NOMO-1 treated with DMSO at 0.1 percent for 48 hours (cell line): ENCODE data around the gene CBX4.
"Not testable (repeated sequence)": the region's sequence is repeated elsewhere in the genome, so short reads cannot be mapped to it uniquely, and the experiment has no call there.

Experiments
- DNase-seq: peaks from one replicate; lab custom pipeline; 2025; ENCODE audit not compliant: unreplicated experiment; lab: John Stamatoyannopoulos, UW

CBX4 gene

DNA sequence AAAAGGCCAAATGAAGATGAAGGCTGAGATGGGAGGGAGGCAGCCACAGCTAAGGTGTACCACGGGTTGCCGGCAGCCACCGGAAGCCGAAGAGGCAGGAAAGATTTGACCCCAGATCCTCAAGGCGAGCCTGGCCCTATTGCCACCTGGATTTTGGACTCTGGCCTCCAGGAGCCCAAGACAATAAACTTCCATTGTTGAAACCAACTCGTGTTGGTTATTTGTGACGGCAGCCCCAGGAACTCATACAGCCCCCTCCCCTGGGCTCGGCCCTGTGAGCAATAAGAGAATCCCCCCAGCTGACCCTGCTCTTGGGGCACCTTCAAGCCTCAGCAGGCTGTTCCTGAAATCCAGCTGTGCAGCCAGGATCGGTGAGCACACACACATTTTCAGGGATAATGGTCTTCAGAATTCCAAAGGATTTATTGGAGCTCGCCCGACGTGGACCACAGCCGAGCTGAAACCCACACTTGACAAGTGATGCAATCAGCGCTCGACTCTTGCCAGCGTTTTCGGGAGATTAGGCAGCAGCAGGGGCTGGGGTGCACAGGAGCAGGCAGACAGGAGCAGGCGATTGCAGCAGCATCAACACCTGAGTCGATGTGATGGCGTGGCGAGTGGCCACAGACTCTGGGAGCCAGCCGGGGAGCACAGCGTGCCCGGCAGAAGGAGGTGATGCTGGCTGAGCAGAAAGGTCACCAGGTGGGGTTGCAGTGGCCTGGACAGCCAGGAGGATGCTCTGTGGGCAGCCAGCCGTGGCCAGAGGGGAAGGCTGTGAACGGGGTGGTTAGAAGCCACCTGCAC lies 22.4 kb upstream of the CBX4 start:
- no peak for DNase-seq

DNA sequence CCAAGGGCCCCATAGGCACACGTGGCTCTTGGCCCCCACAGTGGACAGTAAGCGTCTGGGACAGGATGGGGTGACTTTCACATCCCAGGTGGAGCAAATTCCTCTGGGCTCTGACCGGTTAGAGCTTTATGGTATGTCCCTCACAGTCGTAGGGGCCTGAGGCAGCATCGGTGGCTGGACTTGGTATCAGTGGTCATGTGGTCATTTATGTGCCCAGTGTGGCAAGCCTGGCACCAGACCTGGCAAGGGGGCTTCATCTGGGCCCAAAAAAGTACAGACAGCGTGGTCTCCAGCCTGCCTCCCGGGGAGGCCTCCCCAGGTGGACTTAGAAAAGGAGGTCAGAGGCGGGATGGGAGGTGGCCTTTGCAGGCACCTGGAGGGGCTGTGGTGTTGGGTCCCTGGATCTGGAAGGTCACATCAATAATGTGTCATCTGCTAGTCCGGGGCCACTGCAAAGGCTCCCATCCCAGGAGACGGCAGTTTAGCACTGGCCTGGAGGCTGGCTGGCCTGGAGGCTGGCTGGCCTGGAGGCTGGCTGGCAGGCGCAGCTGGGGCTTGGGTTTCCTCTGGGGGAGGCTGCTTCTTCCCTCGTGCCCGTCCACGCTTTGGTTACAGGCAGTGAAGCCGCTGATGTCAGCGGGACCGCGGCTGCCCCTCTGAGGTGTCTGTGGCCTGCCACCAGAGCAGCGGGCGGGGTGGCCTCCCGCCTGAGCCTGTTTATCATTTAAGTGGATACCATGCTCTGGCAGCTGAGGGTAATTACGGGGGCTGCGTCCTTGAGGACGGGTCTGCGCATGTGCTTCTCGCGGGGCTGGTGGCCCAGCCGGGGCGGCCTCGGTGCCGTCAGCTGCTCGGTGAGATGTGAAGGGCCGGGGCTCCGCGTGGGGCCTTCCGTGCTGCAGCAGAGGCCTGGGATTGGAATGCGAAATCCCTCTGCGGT lies 20.7 kb upstream of the CBX4 start:
- no peak for DNase-seq

GRCh38 chr17:79857095-79857494 lies 17.9 kb upstream of the CBX4 start:
- no peak for DNase-seq

- DNase-seq, result no peak
These were observed 16.3 kb upstream of the CBX4 start for GRCh38 chr17:79855331-79856124.

GRCh38 chr17:79854080-79855060 lies 15.1 kb upstream of the CBX4 start:
- DNase-seq, result no peak

DNA sequence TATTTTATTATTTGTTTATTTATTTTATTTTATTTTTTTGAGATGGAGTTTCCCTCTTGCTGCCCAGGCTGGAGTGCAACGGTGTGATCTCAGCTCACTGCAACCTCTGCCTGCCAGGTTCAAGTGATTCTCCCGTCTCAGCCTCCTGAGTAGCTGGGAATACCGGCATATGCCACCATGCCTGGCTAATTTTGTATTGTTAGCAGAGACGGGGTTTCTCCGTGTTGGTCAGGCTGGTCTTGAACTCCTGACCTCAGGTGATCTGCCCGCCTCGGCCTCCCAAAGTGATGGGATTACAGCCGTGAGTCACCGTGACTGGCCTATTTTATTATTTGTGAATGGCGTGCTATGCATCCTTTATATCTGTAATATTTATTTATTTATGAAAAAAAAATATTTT lies 13.9 kb upstream of the CBX4 start:
- DNase-seq, result not testable (repeated sequence)

DNA sequence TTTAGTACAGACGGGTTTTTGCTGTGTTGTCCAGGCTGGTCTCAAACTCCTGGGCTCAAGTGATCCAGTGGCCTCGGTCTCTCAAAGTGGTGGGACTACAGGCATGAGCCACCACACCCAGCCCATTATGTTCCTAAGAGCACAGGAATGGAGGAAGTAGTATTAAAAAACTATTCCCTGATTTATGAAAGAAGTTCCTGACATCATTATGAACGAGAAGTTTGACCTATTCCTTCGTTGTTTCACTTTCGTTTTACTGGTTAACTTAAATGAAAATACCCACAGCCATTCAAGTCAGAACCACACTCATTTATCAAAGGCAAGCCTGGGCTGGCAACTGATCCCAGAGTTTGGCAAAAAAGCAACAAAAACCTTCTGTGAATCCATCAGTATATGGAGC lies 13.5 kb upstream of the CBX4 start:
- peak; percentile 39 for DNase-seq

- no peak for DNase-seq
These were observed 12.2 kb upstream of the CBX4 start for GRCh38 chr17:79851461-79851817.

DNA sequence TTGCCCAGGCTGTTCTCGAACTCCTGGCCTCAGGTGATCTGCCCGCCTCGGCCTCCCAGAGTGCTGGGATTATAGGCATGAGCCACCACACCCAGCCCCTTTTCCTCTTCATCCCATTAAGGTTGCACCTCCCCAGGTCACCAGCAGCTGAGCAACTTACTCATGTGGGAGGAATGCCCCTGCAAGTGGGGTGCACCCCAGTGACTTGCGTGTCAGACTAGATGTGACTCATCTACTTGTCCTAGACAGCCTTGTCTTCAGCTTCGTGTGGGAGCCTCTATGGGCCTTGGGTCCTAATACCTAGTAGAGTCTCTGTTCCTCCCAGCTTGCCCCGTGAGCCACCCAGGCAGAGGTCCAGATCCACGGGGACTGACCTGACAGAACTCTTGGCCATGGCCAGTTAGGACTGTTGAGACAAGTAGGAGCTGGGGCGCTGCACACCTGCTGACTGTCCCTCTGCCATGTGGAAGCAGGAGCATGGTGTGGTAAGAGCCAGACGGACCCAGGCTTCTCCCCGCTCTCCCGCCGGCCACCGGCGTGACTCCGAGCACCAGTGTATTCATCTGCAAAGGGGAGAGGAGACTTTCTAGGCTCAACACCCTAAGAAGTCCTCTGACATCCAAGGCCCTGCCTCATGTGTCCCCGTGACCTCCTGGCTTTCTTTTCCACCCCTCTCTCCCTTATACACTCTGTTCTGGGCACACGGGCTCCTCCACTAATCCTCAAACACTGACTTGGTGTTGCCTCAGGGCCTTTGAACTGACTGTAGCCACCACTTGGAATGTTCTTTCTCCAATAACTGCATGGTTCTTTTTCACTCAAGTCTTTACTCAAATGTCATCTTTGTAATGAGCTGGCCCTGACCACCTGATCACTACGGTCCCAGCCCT lies 11.6 kb upstream of the CBX4 start:
- DNase-seq, result no peak

- no peak for DNase-seq
These were observed 10.7 kb upstream of the CBX4 start for GRCh38 chr17:79849953-79850352.

DNA sequence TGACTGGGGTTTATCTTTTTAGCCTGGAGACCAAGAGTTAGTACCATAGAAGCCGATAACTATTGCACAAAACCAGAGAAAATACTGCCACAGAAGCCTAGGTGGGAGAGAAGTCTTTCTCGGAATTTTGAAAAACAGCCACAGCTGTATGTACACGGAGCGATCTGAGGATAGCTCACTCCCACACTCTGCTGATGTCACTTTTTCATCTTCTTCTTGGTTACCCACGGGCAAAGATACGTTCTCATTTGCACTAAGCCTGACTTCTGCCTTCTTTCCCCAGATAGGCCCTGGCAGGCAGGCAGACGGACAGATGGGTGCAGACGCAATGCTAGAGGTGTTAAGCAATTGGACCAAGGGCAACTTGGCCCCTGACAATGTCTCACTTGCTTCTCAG lies 9.1 kb upstream of the CBX4 start:
- DNase-seq, result no peak

GRCh38 chr17:79847698-79848369 lies 8.6 kb upstream of the CBX4 start:
- no peak for DNase-seq

DNA sequence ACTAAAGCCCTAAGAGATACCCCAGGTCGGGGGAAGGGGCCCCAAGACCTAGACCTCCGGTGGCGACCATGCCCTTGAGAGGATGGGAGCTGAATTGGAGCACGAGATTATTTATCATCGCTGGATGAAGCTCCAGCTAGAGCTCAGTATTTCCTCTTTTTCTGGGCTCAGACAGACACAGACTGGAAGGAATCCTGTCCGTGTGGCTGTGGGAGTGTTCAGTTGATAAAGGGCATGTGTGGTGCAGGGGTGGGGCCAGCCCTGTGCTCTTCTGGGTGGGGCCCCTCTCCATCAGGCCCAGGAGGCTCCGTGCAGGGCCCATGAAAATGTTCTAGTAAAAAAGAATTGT lies 6.3 kb upstream of the CBX4 start:
- DNase-seq, result peak; percentile 29

- DNase-seq, result peak; percentile 16
These were observed 5.8 kb upstream of the CBX4 start for GRCh38 chr17:79844869-79845600.

GRCh38 chr17:79843816-79844800 lies 4.9 kb upstream of the CBX4 start:
- peak; percentile 9 for DNase-seq

DNA sequence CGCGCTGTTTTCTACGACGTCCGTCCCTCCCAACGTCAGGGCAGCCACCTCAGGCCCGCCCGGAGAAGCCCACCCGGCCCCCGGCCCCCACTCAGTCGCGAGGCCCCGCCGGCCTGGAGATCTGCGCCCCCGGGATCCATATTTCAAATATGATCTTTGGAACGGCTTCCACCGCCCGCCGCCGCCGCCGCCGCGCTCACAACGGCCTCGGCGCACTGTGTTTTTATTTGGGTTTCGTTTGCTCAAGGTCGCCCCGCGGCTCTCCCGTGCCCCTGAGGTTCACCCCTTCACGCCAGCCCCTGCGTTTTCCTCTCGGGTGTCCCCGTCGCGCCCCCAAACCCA lies 4.2 kb upstream of the CBX4 start:
- DNase-seq, result no peak
